ENCODE data around the gene KCNIP4. TPM values are rescaled to one million over a fixed set of nuclear protein-coding genes. Genes with fewer than 3 reads are reported as not detected.

Gene KCNIP4
- total and polyA plus RNA-seq, 8 donors, result 0.05 TPM; not detected in 7

DNA sequence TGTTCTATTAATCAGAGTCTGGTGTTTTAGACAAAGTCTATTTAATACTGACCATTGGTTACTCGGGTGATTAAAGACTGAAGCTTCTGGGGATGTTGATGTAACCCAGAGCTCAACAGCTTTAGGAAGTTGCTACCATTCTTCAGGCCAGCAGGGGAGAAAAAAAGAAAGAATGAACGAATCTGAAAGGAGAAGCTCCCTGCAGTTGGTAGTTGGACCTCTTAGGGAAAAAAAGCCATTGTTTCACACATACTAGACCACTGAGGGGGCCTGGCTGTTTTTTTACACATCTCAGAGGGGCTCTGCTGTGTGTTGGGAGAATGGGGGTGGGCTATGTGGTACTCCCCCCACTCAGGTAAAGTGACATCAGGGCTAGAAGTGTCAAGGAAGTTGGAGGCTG, 378.9 kb downstream of the KCNIP4 start:
- no peak overlapping the region for H3K27ac ChIP-seq
- no peak for DNase-seq
- intact Hi-C loops (cut with DNase I), result no loop called here
- no peaks in the 10 kb centered on the region for H3K9me3 ChIP-seq
- no peaks in the 10 kb centered on the region for H3K4me1 ChIP-seq
- FAIRE-seq, result no peak
- 17% methylated on average over 2 of the region's 2 CpGs for WGBS, 2 donors
- TF ChIP-seq, protein P1, sequence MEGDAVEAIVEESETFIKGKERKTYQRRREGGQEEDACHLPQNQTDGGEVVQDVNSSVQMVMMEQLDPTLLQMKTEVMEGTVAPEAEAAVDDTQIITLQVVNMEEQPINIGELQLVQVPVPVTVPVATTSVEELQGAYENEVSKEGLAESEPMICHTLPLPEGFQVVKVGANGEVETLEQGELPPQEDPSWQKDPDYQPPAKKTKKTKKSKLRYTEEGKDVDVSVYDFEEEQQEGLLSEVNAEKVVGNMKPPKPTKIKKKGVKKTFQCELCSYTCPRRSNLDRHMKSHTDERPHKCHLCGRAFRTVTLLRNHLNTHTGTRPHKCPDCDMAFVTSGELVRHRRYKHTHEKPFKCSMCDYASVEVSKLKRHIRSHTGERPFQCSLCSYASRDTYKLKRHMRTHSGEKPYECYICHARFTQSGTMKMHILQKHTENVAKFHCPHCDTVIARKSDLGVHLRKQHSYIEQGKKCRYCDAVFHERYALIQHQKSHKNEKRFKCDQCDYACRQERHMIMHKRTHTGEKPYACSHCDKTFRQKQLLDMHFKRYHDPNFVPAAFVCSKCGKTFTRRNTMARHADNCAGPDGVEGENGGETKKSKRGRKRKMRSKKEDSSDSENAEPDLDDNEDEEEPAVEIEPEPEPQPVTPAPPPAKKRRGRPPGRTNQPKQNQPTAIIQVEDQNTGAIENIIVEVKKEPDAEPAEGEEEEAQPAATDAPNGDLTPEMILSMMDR (IDR thresholded peaks at IDR 0.05), result no peak
- no peak for ATAC-seq
- no peaks in the 10 kb centered on the region for H3K27me3 ChIP-seq
- no peak overlapping the region for H3K4me3 ChIP-seq
- no peaks in the 10 kb centered on the region for H3K36me3 ChIP-seq

DNA sequence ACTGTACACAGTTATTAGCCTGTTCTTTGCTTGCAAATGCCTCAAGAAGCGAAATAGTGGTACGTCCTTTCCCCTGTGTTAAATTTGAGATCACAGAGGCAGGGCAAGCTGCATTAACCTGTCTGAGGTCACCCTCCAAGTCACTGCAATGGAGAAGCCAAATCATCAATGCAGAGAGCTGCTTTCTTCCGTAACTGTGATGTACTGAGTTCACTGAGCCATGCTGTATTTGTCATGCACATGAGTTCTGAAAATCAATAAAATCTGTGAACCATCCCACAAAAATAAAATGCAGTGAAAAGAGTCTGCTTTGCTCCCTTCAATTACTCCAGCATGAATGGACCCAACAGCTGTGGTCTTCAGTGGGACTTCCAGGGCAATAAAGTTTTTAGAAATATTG, 393.5 kb downstream of the KCNIP4 start:
- no peak overlapping the region for H3K27ac ChIP-seq
- ATAC-seq, result no peak
- no peak overlapping the region for H3K4me3 ChIP-seq
- no peaks in the 10 kb centered on the region for H3K9me3 ChIP-seq
- intact Hi-C loops (cut with DNase I), result no loop called here
- no peaks in the 10 kb centered on the region for H3K4me1 ChIP-seq
- 27 to 35% methylated on average over 3 of the region's 3 CpGs for whole genome bisulfite sequencing, 2 donors
- no peak for DNase-seq
- no peaks in the 10 kb centered on the region for H3K27me3 ChIP-seq
- FAIRE-seq, result no peak
- TF ChIP-seq, protein P1 (IDR thresholded peaks at IDR 0.05), result no peak
- no peaks in the 10 kb centered on the region for H3K36me3 ChIP-seq

DNA sequence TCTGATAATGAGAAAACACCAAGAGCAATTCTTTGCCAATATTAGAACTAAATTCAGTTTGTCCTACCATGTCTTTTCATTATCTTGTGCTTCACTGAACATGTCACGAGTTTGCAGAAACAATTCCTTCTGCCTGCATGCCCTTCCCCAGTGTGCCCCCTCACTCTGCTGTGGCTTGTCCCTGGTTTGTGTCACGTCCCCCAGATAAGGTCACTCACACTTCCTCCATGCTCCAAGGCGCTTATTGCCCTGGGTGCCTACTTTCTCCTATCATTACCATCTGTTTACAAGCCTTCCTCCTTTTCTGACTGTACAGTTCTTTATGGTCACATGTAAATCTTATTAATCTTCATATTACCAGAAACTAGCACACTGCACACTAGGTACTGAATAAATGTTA, 394.1 kb downstream of the KCNIP4 start:
- H3K4me1 ChIP-seq, result no peaks in the 10 kb centered on the region
- 22 to 24% methylated on average over 3 of the region's 3 CpGs for WGBS, 2 donors
- intact Hi-C loops (cut with DNase I), result no loop called here
- H3K27ac ChIP-seq, result no peak overlapping the region
- DNase-seq (no peak), FAIRE-seq (no peak), ATAC-seq (no peak)
- no peak overlapping the region for H3K4me3 ChIP-seq
- TF ChIP-seq, protein P1 (IDR thresholded peaks at IDR 0.05), result no peak
- no peaks in the 10 kb centered on the region for H3K27me3 ChIP-seq
- H3K9me3 ChIP-seq, result no peaks in the 10 kb centered on the region
- no peaks in the 10 kb centered on the region for H3K36me3 ChIP-seq

DNA sequence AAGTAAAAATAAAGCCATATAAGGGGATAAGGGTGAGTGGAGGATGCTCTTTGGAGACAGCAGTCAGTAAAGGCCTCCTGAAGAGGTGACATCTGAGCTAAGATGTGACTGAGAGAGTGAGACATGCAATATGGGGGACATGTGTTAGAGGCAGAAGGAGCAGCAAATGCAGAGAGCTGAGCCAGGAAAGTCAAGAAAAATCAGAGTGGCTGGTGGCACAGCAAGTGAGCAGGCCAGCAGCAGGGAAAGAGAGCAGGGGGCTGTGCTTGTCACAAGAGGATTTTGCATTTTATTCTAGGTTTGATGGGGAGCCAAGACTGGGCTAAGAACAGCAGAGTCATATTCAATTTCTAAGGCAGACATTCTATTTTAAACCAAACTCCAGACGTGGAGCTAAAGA, 394.5 kb downstream of the KCNIP4 start:
- FAIRE-seq (no peak), ATAC-seq (no peak), DNase-seq (no peak)
- Histone ChIP-seq H3K27ac (no peak overlapping the region), H3K4me1 (no peaks in the 10 kb centered on the region), H3K9me3 (no peaks in the 10 kb centered on the region), H3K27me3 (no peaks in the 10 kb centered on the region), H3K36me3 (no peaks in the 10 kb centered on the region), H3K4me3 (no peak overlapping the region)
- TF ChIP-seq, protein P1 (IDR thresholded peaks at IDR 0.05), result no peak
- intact Hi-C loops (cut with DNase I), result no loop called here
- 25 to 28% methylated on average over 1 of the region's 1 CpG for WGBS, 2 donors

DNA sequence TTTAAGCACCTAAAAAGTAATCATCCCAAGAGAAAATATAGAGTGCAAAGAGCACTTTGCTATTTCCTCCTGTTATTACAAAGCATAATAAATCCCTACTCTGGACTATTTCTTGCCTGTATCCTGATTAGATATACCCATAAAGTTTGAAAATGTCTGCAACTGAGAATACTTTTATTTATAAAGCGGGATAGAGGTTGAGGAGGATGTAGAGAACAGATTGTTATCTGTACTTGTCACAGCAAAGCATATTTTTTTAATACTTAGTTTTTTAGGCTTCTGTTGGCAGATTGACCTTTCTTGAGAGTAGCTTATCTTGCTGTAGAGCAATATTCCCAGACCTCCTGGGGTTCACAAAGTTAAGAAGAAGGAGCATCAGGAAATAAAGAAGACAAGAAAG, 396.1 kb downstream of the KCNIP4 start:
- Histone ChIP-seq H3K4me3 (no peak overlapping the region), H3K27ac (no peak overlapping the region), H3K4me1 (no peaks in the 10 kb centered on the region), H3K9me3 (no peaks in the 10 kb centered on the region), H3K36me3 (no peaks in the 10 kb centered on the region), H3K27me3 (no peaks in the 10 kb centered on the region)
- TF ChIP-seq, protein P1 (IDR thresholded peaks at IDR 0.05), result no peak
- no peak for ATAC-seq
- 68 to 72% methylated on average over 1 of the region's 1 CpG for WGBS, 2 donors
- no peak for DNase-seq
- intact Hi-C loops (cut with DNase I), result no loop called here
- no peak for FAIRE-seq

All from pancreas (tissue), 10 donors.